Measurements from ENCODE around the gene HMGCR. TPM values are rescaled to one million over a fixed set of nuclear protein-coding genes. Genes with fewer than 3 reads are reported as not detected.

HMGCR gene
- total RNA-seq, 1 donor from 2014 or later, result 49.6 TPM

- no peak for DNase-seq (ENCODE audit: low spot score)
Measured at GRCh38 chr5:75340714-75341478, 3.9 kb downstream of the HMGCR start.

- DNase-seq (ENCODE audit: low spot score), result no peak
Measured at GRCh38 chr5:75341934-75342333, 4.9 kb downstream of the HMGCR start.

- DNase-seq (ENCODE audit: low spot score), result no peak
Measured at GRCh38 chr5:75342836-75343235, 5.8 kb downstream of the HMGCR start.

- DNase-seq (ENCODE audit: low spot score), result no peak
Measured at GRCh38 chr5:75348241-75348640, 11.2 kb downstream of the HMGCR start.

GRCh38 chr5:75349663-75350062 lies 12.6 kb downstream of the HMGCR start:
- no peak for DNase-seq (ENCODE audit: low spot score)

- DNase-seq (ENCODE audit: low spot score), result no peak
Measured at GRCh38 chr5:75351139-75351926, 14.3 kb downstream of the HMGCR start.

- no peak for DNase-seq (ENCODE audit: low spot score)
Measured at GRCh38 chr5:75355236-75355635, 18.2 kb downstream of the HMGCR start.

GRCh38 chr5:75356719-75357118 lies 19.7 kb downstream of the HMGCR start:
- no peak for DNase-seq (ENCODE audit: low spot score)

GRCh38 chr5:75358117-75358516 lies 21.1 kb downstream of the HMGCR start:
- DNase-seq (ENCODE audit: low spot score), result no peak

- DNase-seq (ENCODE audit: low spot score), result no peak
Measured at GRCh38 chr5:75361310-75361709, 24.3 kb downstream of the HMGCR start.

GRCh38 chr5:75362474-75362975 lies 25.5 kb downstream of the HMGCR start:
- no peak for DNase-seq (ENCODE audit: low spot score)

GRCh38 chr5:75363111-75363510 lies 26.1 kb downstream of the HMGCR start:
- DNase-seq (ENCODE audit: low spot score), result no peak

GRCh38 chr5:75363726-75364495 lies 26.9 kb downstream of the HMGCR start:
- no peak for DNase-seq (ENCODE audit: low spot score)

GRCh38 chr5:75364571-75365280 lies 27.7 kb downstream of the HMGCR start:
- DNase-seq (ENCODE audit: low spot score), result no peak

GRCh38 chr5:75365740-75366139 lies 28.7 kb downstream of the HMGCR start:
- no peak for DNase-seq (ENCODE audit: low spot score)

GRCh38 chr5:75366787-75367186 lies 29.8 kb downstream of the HMGCR start:
- no peak for DNase-seq (ENCODE audit: low spot score)

- no peak for DNase-seq (ENCODE audit: low spot score)
Measured at GRCh38 chr5:75367401-75367800, 30.4 kb downstream of the HMGCR start.

GRCh38 chr5:75368391-75368790 lies 31.4 kb downstream of the HMGCR start:
- DNase-seq (ENCODE audit: low spot score), result peak; percentile 3

- DNase-seq (ENCODE audit: low spot score), result no peak
Measured at GRCh38 chr5:75373862-75374261, 36.8 kb downstream of the HMGCR start.

- no peak for DNase-seq (ENCODE audit: low spot score)
Measured at GRCh38 chr5:75374394-75374814, 37.4 kb downstream of the HMGCR start.

- DNase-seq (ENCODE audit: low spot score), result no peak
Measured at GRCh38 chr5:75375414-75375813, 38.4 kb downstream of the HMGCR start.
